Suprapubic skin (tissue), 4 donors: ENCODE results near the gene APPBP2.

Experiments used
- EP300 ChIP-seq: sonication (generic); formaldehyde crosslinking; IDR thresholded peaks from one replicate; pipeline ENCODE4 v1.6.1; 2017; ENCODE audit warnings: antibody characterized with exemption
- POLR2A ChIP-seq, 2 donors: fragments of 450-650 bp; IDR thresholded peaks; one replicate each; pipeline ENCODE4 v1.6.1; 2017; ENCODE audit warnings: antibody characterized with exemption in 2 of 2, mild to moderate bottlenecking in 2 of 2, moderate library complexity in 2 of 2
- POLR2AphosphoS5 ChIP-seq, 3 donors: sonication (generic); formaldehyde crosslinking; IDR thresholded peaks; one replicate each; pipeline ENCODE4 v1.6.1; 2017; ENCODE audit warnings: antibody characterized with exemption in 3 of 3
- TF ChIP-seq, protein P1 (sequence below), 2 donors: fragments of 200-600 bp in 1 of 2; fragments of 450-650 bp in 1 of 2; sonication (generic) in 1 of 2; IDR thresholded peaks; one replicate each; pipeline ENCODE4 v1.5.1; 2016 to 2019; ENCODE audit warnings: antibody characterized with exemption in 2 of 2, mild to moderate bottlenecking in 1 of 2, moderate library complexity in 1 of 2

DNA sequence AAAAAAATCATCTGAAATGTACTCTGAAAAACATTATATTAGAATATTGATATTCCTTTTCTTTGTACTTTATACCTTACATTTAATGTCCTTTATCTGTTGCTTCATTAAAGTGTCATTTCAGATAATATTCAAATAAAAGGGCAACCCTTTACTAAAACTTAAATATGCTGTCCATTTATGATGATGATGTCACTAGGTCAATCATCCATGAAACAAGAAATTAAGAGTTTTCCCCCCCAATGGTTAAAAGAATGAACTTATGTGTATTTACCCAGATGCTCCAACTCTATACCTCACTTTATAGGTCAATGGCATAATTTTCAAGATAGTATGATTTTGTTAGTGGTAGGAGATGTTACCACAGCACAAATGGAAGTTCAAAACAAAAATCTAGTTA is 15.3 kb downstream of the APPBP2 start:
- TF ChIP-seq, protein P1, sequence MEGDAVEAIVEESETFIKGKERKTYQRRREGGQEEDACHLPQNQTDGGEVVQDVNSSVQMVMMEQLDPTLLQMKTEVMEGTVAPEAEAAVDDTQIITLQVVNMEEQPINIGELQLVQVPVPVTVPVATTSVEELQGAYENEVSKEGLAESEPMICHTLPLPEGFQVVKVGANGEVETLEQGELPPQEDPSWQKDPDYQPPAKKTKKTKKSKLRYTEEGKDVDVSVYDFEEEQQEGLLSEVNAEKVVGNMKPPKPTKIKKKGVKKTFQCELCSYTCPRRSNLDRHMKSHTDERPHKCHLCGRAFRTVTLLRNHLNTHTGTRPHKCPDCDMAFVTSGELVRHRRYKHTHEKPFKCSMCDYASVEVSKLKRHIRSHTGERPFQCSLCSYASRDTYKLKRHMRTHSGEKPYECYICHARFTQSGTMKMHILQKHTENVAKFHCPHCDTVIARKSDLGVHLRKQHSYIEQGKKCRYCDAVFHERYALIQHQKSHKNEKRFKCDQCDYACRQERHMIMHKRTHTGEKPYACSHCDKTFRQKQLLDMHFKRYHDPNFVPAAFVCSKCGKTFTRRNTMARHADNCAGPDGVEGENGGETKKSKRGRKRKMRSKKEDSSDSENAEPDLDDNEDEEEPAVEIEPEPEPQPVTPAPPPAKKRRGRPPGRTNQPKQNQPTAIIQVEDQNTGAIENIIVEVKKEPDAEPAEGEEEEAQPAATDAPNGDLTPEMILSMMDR (IDR thresholded peaks at IDR 0.05): no peak
- TF ChIP-seq POLR2A (IDR thresholded peaks at IDR 0.05): no peak
- no peak for TF ChIP-seq POLR2AphosphoS5 (IDR thresholded peaks at IDR 0.05)
- TF ChIP-seq EP300: no peak
